GM23338 (cell line): ENCODE data around the gene SRGAP3.

ENCODE experiments used
- CTCF ChIP-seq, 2 experiments: fragments of 200-600 bp in 1 of 2; sonication (generic) in 1 of 2; conservative IDR thresholded peaks; 2 replicates each; pipeline versions ENCODE4 v1.5.1 to v1.6.1; 2016 to 2017; ENCODE audit warnings: antibody characterized with exemption in 2 of 2, low read depth in 2 of 2, mild to moderate bottlenecking in 2 of 2, moderate library complexity in 1 of 2
- POLR2AphosphoS5 ChIP-seq: IDR thresholded peaks from 2 replicates; pipeline ENCODE4 v1.6.1; 2016; ENCODE audit warnings: antibody characterized with exemption, low read depth
- ZNF331 ChIP-seq: fragments of 250-450 bp; sonication (Bioruptor Pico); IDR thresholded peaks from 2 replicates; pipeline ENCODE4 v1.5.0; 2020; ENCODE audit warnings: low read depth, mild to moderate bottlenecking, moderate library complexity
- TF ChIP-seq, protein P1 (sequence below): IDR thresholded peaks from one replicate; pipeline ENCODE4 v1.6.1; 2018; ENCODE audit warnings: antibody characterized with exemption; ENCODE audit not compliant: unreplicated experiment

DNA sequence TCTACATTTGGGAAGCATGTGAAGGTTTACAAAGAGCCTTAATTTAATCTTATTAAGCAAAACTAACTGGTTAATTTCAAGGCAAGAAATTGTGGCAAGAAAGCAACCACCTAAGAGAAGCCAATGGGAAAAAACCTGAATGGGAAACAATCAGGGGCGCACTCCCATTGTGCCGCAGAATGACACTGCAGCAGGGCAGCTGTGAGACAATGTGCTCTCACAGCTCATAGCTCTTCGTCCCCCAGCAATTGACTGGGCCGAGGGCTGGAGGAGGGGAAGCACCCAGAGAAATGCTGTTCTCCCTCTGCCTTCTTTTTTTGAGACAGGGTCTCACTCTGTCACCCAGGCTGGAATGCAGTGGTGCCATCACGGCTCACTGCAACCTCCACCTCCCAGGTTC, 192.9 kb downstream of the SRGAP3 start:
- TF ChIP-seq CTCF (conservative IDR thresholded peaks at IDR 0.05; ENCODE audit: low read depth in 2 of 2) (no peak), ZNF331 (CRISPR knock-in tag) (no peak), POLR2AphosphoS5 (no peak)
- TF ChIP-seq, protein P1, sequence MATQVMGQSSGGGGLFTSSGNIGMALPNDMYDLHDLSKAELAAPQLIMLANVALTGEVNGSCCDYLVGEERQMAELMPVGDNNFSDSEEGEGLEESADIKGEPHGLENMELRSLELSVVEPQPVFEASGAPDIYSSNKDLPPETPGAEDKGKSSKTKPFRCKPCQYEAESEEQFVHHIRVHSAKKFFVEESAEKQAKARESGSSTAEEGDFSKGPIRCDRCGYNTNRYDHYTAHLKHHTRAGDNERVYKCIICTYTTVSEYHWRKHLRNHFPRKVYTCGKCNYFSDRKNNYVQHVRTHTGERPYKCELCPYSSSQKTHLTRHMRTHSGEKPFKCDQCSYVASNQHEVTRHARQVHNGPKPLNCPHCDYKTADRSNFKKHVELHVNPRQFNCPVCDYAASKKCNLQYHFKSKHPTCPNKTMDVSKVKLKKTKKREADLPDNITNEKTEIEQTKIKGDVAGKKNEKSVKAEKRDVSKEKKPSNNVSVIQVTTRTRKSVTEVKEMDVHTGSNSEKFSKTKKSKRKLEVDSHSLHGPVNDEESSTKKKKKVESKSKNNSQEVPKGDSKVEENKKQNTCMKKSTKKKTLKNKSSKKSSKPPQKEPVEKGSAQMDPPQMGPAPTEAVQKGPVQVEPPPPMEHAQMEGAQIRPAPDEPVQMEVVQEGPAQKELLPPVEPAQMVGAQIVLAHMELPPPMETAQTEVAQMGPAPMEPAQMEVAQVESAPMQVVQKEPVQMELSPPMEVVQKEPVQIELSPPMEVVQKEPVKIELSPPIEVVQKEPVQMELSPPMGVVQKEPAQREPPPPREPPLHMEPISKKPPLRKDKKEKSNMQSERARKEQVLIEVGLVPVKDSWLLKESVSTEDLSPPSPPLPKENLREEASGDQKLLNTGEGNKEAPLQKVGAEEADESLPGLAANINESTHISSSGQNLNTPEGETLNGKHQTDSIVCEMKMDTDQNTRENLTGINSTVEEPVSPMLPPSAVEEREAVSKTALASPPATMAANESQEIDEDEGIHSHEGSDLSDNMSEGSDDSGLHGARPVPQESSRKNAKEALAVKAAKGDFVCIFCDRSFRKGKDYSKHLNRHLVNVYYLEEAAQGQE: no peak
